IPS-NIHi11 (cell line): ENCODE data around the gene NECTIN2.
"Not testable (repeated sequence)": the region's sequence is repeated elsewhere in the genome, so short reads cannot be mapped to it uniquely, and the experiment has no call there.

Source experiments
- DNase-seq: peaks from one replicate; pipeline ENCODE4 v3.0.0; 2012; ENCODE audit warnings: mixed read lengths, low spot score

Gene NECTIN2

GRCh38 chr19:44851427-44851826, 5.3 kb downstream of the NECTIN2 start:
- DNase-seq = no peak

GRCh38 chr19:44855606-44856005, 9.5 kb downstream of the NECTIN2 start:
- DNase-seq = no peak

GRCh38 chr19:44856421-44857083, 10.5 kb downstream of the NECTIN2 start:
- no peak for DNase-seq

- DNase-seq = no peak
These were observed 11.7 kb downstream of the NECTIN2 start for GRCh38 chr19:44857837-44858236.

- DNase-seq = not testable (repeated sequence)
These were observed 15.5 kb downstream of the NECTIN2 start for GRCh38 chr19:44861576-44861975.

GRCh38 chr19:44863990-44864389, 17.9 kb downstream of the NECTIN2 start:
- DNase-seq = no peak

GRCh38 chr19:44865196-44865767, 19.2 kb downstream of the NECTIN2 start:
- DNase-seq = no peak

- DNase-seq = no peak
These were observed 20.6 kb downstream of the NECTIN2 start for GRCh38 chr19:44866664-44867063.

GRCh38 chr19:44867578-44867977, 21.5 kb downstream of the NECTIN2 start:
- no peak for DNase-seq

GRCh38 chr19:44869733-44870470, 23.8 kb downstream of the NECTIN2 start:
- no peak for DNase-seq

- no peak for DNase-seq
These were observed 25.7 kb downstream of the NECTIN2 start for GRCh38 chr19:44871809-44872208.

- no peak for DNase-seq
These were observed 26.6 kb downstream of the NECTIN2 start for GRCh38 chr19:44872661-44873060.

- no peak for DNase-seq
These were observed 28.2 kb downstream of the NECTIN2 start for GRCh38 chr19:44874317-44874716.

- no peak for DNase-seq
These were observed 29.8 kb downstream of the NECTIN2 start for GRCh38 chr19:44875666-44876451.

GRCh38 chr19:44876930-44877535, 30.9 kb downstream of the NECTIN2 start:
- DNase-seq = no peak

- no peak for DNase-seq
These were observed 32.2 kb downstream of the NECTIN2 start for GRCh38 chr19:44878120-44878865.

- no peak for DNase-seq
These were observed 33.4 kb downstream of the NECTIN2 start for GRCh38 chr19:44879309-44880065.

- DNase-seq = no peak
These were observed 36.0 kb downstream of the NECTIN2 start for GRCh38 chr19:44882063-44882462.

GRCh38 chr19:44882619-44883397, 36.7 kb downstream of the NECTIN2 start:
- not testable (repeated sequence) for DNase-seq

- no peak for DNase-seq
These were observed 37.8 kb downstream of the NECTIN2 start for GRCh38 chr19:44883922-44884321.
